Renal cortex interstitium (tissue), 15 donors: Measurements from ENCODE around the gene TSGA10. TPM values are rescaled to one million over a fixed set of nuclear protein-coding genes. Genes with fewer than 3 reads are reported as not detected.
"Not testable (repeated sequence)": the region's sequence is repeated elsewhere in the genome, so short reads cannot be mapped to it uniquely, and the experiment has no call there.

Source experiments
- DNase-seq, 11 donors: peaks; one replicate each; pipeline ENCODE4 v3.0.0-alpha.2; 2013; ENCODE audit warnings: low read depth in 9 of 11, low spot score in 4 of 11; ENCODE audit errors: extremely low read depth in 1 of 11
- long read RNA-seq, 16 experiments: transcript quantifications; one replicate each; lab custom pipeline, GENCODE V29; 2026
- polyA plus RNA-seq, 3 donors: library from polyadenylated mRNA; unstranded; fragments of 120-200 nt; gene quantifications; one replicate each; pipeline ENCODE4 v1.2.1, GENCODE V29; 2013; ENCODE audit not compliant: insufficient read length in 3 of 3

The TSGA10 gene, protein sequence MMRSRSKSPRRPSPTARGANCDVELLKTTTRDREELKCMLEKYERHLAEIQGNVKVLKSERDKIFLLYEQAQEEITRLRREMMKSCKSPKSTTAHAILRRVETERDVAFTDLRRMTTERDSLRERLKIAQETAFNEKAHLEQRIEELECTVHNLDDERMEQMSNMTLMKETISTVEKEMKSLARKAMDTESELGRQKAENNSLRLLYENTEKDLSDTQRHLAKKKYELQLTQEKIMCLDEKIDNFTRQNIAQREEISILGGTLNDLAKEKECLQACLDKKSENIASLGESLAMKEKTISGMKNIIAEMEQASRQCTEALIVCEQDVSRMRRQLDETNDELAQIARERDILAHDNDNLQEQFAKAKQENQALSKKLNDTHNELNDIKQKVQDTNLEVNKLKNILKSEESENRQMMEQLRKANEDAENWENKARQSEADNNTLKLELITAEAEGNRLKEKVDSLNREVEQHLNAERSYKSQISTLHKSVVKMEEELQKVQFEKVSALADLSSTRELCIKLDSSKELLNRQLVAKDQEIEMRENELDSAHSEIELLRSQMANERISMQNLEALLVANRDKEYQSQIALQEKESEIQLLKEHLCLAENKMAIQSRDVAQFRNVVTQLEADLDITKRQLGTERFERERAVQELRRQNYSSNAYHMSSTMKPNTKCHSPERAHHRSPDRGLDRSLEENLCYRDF
- polyA plus RNA-seq, result 10 to 100 TPM; 14.4 to 20.4 (median 14.7) TPM
- long read RNA-seq, donor 1, partial matches to known transcripts, result 60 of 62 reads
- long read RNA-seq, donor 1, other reads (novel, unspliced or antisense), result 0 of 62 reads
- long read RNA-seq, donor 2, partial matches to known transcripts, result 41 of 42 reads
- long read RNA-seq, donor 2, other reads (novel, unspliced or antisense), result 0 of 42 reads
- long read RNA-seq, donor 3, partial matches to known transcripts, result 93 of 93 reads
- long read RNA-seq, donor 3, other reads (novel, unspliced or antisense), result 0 of 93 reads
- long read RNA-seq, donor 4, partial matches to known transcripts, result 20 of 21 reads
- long read RNA-seq, donor 4, other reads (novel, unspliced or antisense), result 0 of 21 reads
- long read RNA-seq, donor 5, result 0 reads
- long read RNA-seq, donor 6, partial matches to known transcripts, result 55 of 62 reads
- long read RNA-seq, donor 6, other reads (novel, unspliced or antisense), result 7 of 62 reads
- long read RNA-seq, donor 7, partial matches to known transcripts, result 47 of 47 reads
- long read RNA-seq, donor 7, other reads (novel, unspliced or antisense), result 0 of 47 reads
- long read RNA-seq, donor 8, partial matches to known transcripts, result 164 of 175 reads
- long read RNA-seq, donor 8, other reads (novel, unspliced or antisense), result 11 of 175 reads
- long read RNA-seq, donor 9, partial matches to known transcripts, result 17 of 18 reads
- long read RNA-seq, donor 9, other reads (novel, unspliced or antisense), result 0 of 18 reads
- long read RNA-seq, donor 10, partial matches to known transcripts, result 30 of 34 reads
- long read RNA-seq, donor 10, other reads (novel, unspliced or antisense), result 0 of 34 reads
- long read RNA-seq, donor 11, partial matches to known transcripts, result 10 of 11 reads
- long read RNA-seq, donor 11, other reads (novel, unspliced or antisense), result 0 of 11 reads
- long read RNA-seq, donor 12, partial matches to known transcripts, result 17 of 17 reads
- long read RNA-seq, donor 12, other reads (novel, unspliced or antisense), result 0 of 17 reads
- long read RNA-seq, donor 13, partial matches to known transcripts, result 88 of 96 reads
- long read RNA-seq, donor 13, other reads (novel, unspliced or antisense), result 5 of 96 reads
- long read RNA-seq, donor 14, partial matches to known transcripts, result 7 of 7 reads
- long read RNA-seq, donor 14, other reads (novel, unspliced or antisense), result 0 of 7 reads
- long read RNA-seq, donor 15, partial matches to known transcripts, result 0 of 13 reads
- long read RNA-seq, donor 15, other reads (novel, unspliced or antisense), result 13 of 13 reads
- long read RNA-seq, donor 16, partial matches to known transcripts, result 96 of 114 reads
- long read RNA-seq, donor 16, other reads (novel, unspliced or antisense), result 18 of 114 reads

DNA sequence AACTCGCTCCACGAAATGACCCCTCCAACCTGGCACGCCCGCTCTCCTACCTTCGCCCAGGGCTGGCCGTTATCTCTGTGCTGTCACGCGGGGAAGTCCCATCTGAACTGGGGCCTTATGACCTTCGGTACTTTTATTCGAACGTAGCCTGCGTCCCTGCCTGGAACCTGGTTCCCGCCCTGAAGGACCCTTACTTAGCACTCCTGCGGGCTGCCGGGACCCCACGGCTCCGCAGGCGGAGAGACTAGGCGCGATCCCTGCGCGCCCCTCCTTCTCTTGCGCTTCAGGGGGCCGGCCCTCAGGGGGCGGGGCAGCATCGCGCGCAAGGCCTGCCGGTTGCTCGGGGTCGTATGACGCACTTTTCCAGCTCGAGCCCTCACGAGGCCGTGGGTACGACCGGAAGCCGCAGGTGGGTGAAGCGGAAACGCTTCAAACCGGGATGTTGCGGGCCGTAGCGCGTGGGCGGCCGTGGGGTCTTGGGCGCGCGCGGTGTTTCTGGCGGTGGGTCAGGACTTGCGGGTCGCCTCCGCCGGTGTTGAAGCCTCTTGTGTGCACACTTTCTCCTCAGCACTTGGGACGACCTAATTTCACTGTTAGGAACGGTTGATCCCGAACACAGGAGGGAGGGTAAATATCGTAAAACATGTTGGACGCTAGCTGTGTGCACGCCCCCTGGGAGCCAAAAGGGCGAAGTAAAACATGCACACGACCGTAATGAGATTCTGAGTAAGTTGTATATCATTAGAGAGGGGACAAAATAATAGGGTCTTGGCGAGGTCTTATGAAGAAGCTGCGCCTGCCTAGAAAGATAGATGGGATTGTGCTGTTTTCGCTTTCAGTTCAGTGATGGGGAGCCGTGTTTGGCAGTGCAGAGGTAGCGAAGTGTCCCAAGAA lies at the start of gene TSGA10, which contains the start of gene LIPT1:
Gene TSGA10 (minus strand): TSS at position 300 of the 894 bp plus-strand sequence. CDS start 45,503 bp downstream, outside the sequence.
Gene LIPT1 (plus strand): TSS at position 325 of the 894 bp plus-strand sequence. CDS start 6,991 bp downstream, outside the sequence.
- peak; percentile 80 to 92 (median 90) for DNase-seq

DNA sequence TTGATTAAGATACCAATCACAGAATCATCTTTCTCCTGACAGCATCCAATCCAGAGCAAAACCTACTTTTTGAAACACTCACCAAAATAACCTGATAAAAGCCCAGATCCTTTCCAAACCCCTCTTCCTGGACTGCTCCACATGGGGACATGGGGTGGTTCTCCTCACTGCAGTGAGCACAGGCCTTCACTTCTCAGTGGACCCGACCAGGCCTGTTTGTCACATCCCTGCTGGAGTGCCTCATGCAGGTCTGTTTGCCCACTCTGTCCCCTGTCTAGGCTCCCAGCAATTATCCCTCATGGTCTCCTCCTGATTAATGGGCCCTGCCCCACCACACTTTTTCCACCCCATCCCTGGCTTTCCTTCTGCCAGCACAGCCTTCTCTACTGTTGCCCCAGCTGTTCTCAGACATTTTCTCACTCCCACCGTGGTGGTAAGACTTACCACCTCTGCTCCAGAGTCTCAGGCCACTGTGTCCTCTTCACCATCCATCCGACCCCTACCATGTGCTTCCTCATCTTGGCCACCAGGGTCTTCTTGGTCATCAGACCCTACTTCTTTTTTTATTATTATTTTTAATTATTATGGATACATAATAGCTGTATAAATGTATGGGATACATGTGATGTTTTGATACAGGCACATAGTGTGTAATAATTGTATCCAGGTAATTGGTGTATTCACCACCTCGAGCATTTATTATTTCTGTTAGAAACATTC lies 47.4 kb upstream of the TSGA10 start:
- DNase-seq, result no peak

DNA sequence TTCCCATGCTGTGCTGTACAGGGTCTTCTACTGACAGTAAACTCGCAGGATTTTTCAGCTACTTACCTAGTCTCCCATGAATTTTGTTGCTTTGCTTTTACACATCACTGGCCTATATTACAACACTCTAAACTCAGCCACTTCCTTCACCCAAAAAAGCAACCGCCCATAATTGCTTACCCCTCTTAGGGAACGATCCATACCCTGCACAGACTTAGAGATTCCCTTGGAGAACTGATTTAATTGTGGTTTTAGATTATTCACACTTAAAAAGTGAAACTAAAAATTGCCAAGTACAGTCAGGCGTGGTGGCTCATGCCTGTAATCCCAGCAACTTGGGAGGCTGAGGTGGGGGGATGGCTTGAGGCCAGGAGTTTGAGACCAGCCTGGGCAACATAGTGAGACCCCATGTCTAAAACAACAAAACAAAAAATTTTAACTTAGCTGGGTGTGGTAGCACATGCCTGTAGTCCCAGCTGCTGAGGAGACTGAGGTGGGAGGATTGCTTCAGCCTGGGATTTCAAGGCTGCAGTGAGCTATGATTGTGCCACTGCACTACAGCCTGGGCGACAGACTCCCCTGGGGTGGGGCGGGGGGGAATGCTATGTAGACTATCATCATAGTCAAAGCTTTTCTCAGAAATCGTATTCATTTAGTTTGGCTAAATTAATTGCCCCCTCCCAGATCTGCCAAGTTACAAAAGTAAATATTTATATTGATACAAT lies 45.5 kb upstream of the TSGA10 start:
- DNase-seq, result no peak

DNA sequence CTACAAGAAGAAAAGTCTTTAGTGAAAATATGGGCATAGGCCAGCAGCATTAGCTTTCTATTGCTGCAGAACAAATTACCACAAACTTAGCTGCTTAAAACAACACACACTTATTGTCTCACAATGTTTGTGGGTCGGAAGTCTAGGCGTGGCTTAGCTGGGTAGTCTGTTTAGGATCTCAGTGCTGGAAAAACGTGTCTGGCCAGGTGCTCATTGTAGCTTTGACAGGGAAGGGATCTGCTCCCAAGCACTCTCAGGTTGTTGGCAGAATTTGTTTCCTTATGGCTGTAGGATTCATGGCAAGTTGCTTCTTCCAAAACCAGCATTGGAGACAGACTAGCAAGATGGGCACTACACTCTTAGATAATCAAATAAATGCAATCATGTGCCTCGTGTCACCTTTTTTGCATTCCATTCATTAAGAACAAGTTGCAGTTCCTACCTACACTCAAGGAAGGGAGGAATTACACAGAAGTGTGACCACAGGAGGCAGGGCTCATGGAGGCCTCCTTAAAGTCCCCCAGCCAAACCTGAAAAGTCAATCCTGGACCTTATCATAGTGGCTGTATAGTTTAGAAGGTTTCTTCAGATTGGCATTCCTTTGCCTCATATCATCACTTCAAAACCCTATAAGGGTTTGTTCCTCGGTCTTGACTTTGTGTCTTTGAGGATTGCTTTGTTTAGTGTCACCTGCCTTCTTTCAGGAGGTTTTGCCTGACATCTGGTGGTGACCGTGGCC lies 43.5 kb upstream of the TSGA10 start:
- no peak for DNase-seq

DNA sequence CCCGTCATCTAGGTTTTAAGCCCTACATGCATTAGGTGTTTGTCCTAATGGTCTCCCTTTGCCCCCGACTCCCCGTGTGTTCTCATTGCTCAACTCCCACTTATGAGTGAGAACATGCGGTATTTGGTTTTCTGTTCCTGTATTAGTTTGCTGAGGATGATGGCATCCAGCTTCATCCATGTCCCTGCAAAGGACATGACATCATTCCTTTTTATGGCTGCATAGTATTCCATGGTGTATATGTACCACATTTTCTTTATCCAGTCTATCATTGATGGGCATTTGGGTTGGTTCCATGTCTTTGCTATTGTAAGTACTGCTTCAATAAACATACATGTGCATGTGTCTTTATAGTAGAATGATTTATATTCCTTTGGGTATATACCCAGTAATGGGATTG lies 37.6 kb upstream of the TSGA10 start:
- DNase-seq, result not testable (repeated sequence)

DNA sequence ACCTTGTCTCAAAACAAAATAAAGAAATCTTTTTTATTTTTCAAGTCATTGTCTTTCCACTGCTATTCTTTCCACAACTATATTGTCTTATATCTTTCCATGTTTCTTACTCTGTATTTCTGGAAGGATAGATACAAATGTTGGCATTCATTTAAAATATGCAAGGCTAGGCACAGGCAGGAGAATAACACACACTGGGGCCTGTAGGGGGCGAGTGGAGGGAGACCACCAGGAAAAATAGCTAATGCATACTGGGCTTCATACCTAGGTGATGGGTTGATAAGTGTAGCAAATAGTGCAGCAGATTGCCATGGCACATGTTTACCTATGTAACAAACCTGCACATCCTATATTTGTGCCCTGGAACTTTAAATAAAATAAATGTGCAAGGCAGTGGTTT lies 35.8 kb upstream of the TSGA10 start:
- DNase-seq, result no peak

DNA sequence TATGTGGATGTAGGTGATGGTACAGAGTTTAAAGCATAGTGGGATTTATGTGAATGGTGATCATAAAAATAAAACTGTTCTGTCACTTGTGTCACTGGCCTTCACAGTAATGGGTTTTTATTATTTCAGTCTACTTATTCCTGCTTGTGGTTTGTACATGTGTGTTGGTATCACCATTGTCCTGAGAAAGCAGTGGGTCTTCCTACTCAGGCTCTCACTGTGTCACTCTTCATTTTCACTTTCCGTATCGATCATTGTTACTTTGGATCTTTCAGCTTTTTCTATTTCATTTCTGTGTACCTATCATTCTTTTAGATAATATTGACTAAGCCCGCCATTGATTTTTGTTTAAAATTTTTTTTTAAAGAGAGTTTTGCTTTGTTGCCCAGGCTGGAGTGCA lies 33.6 kb upstream of the TSGA10 start:
- DNase-seq, result no peak

DNA sequence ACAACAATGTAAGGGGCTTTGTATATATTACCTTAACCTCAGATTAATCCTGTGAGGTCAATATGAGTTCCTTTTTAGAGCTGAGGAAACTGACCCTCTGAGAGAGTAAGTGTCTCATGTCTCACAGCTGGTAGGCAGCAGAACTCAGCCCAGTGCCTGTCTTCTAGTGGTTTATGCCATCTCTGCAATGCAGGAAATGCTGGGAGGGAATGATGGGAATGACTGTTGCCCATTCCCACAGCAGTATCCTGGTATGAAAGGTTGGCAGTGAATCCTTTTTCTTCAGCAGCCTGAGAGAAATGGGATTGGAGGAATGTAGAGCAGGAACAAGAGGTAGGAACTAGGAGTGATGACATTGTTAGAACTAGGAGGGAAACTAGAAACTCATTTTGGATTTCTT lies 32.3 kb upstream of the TSGA10 start:
- DNase-seq, result no peak

DNA sequence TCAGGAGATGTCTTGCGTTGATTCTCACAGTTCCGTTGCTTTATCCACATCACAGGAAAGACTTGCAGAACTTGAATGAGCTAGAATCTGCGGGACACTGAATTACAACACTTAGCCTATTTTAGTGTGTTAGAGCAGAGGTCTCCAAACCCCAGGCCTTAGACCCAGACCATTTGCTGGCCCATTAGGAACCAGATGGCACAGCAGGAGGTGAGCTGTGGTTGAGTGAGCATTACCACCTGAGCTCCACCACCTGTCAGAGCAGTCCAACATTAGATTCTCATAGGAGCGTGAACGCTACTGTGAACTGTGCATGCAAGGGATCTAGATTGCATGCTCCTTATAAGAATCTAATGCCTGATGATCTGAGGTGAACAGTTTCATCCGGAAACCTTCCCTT lies 30.1 kb upstream of the TSGA10 start:
- DNase-seq, result no peak

DNA sequence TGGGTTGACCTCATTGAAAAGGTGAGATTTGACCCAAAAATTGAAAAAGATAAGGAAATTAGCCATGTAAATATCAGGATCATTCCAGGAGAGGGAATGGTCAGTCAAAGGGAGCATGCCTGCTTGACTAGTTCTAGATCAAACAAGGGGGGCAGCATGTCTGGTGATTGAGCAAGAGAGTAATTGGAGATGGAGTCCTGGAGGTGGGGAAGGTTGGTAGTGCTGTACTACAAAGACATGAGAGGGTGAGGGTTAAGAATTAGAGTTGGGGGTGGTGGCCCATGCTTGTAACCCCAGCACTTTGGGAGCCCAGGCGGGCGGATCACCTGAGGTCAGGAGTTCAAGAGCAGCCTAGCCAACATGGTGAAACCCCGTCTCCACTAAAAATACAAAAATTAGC lies 28.3 kb upstream of the TSGA10 start:
- DNase-seq, result no peak

DNA sequence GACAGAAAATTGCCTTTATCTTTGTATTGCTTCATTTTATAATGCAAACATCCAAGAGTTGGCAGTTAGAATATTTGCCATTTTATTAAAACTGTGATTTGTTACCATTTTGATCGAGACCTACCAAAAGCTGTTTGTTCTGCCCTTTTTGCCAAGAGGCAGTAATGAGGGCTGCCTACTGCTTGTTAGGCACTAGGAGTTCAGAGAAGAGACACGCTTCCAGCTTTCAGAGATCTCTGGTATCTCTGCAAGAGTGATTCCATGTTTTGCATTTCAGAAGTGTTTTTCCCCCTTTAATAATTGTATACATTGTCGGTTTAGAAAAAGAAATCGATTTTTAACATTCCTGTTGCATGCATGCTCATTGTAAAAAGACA lies 26.9 kb upstream of the TSGA10 start:
- peak in 1 of 11 donors; percentile 3 for DNase-seq

DNA sequence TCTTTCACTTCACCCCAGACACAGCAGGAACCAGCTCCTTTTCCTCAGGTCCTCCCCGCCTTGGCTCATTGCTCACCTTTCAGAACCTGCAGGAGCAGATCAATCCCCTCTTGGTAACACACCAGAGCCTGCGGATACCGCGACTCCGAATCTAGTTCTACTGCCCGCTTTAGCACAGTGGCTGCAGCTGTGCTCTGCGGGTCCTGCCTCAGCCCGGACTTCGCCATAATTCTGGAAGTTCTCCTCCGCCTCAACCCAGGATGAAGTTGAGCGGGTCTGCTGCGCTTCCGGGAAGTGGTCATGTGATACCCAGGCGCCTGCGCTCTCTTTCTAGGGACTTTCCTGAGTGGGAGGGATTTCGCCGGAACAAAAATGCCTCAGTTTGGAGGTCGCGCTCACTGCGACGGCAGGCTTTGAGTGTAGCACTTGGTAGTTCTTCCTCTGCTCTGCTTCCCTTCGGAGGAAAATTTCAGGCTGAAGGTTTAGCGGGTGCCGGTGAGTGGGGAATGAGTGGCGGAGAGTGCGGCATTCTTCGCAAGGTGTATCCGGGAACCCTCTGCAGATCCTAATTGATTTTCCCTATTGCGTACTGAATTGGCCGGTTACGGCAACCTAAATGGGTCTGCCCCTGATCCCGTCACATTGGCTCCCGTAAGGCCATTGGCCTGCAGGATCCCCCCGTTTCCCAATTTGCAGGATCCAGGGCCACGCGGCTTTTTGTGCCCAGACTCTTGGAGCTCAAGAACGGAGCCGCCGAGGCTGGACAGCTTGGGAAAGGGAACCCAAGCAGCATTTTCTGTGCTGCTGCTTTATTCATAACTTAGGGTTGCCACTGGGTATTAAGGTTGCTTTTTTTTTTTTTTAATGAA lies 26.2 kb upstream of the TSGA10 start, which contains the start of the genes MITD1 and MRPL30:
Gene MITD1 (minus strand): TSS at position 304 of the 869 bp plus-strand sequence. CDS start 77 bp downstream, at position 227.
Gene MRPL30 (plus strand): TSS at position 430 of the 869 bp plus-strand sequence. CDS start 5,020 bp downstream, outside the sequence.
- DNase-seq, result peak; percentile 87 to 96 (median 93)

DNA sequence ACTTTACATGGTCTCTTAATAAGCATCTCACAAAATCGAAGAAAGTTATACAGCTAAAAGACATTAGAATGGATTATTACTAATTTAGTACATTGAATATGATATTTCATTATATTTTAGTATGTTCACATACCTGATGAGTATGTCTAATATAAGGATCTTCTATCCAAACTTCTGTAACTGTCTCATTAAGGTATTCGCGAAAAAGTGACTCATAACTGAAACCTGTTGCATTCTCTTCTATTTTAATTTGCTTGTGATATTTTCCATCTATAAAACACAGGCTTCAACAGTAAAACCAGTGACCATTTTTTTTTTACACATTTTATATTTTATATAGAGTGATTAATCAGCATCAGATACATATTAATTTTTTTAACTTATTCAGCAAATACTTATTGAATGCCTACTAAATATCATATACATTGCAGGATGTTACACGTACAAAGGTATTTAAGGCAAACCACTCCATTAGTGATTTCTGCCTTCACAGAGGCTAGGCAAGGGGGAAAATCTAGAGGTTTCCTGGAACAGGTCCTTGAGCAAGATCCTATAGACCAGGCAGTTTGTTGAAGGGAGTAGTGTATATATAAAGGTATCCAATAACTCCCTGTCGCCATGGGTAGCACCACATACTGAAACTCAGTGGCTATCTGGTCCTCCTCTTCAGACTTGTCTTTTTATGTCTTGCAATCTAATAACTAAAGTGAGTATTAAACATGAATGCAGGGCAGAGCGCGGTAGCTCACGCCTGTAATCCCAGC lies 16.8 kb upstream of the TSGA10 start:
- DNase-seq, result no peak
